Muscle of leg (tissue), 11 donors: Measurements from ENCODE around the gene GNAQ. TPM values are rescaled to one million over a fixed set of nuclear protein-coding genes. Genes with fewer than 3 reads are reported as not detected.

ENCODE experiments used
- DNase-seq: peaks from one replicate; pipeline ENCODE4 v3.0.0; 2013
- H3K27ac ChIP-seq: one replicate; pipeline ENCODE4 v1.5.1; 2013; ENCODE audit warnings: mild to moderate bottlenecking, low read length, control low read depth
- H3K27me3 ChIP-seq: one replicate; pipeline ENCODE4 v1.6.1; 2013; ENCODE audit warnings: low read length; ENCODE audit not compliant: control insufficient read depth, insufficient read depth
- H3K36me3 ChIP-seq: one replicate; pipeline ENCODE4 v1.6.1; 2013; ENCODE audit warnings: low read length; ENCODE audit not compliant: control insufficient read depth, insufficient read depth
- H3K4me1 ChIP-seq: one replicate; pipeline ENCODE4 v1.6.1; 2013; ENCODE audit warnings: low read length; ENCODE audit not compliant: control insufficient read depth, insufficient read depth
- H3K4me3 ChIP-seq: one replicate; pipeline ENCODE4 v1.5.1; 2013; ENCODE audit warnings: low read length, control low read depth
- H3K9me3 ChIP-seq: replicated peaks from 2 replicates; pipeline ENCODE4 v1.6.1; 2013; ENCODE audit warnings: low read depth, low read length; ENCODE audit not compliant: control insufficient read depth
- WGBS: methylation state at CpG from one replicate; pipeline ENCODE4 v1.1.5; 2013; ENCODE audit warnings: missing lambda C conversion rate; ENCODE audit not compliant: insufficient coverage; 5-methylcytosine and 5-hydroxymethylcytosine counted together
- polyA plus RNA-seq, 8 donors: library from polyadenylated mRNA; unstranded; fragments of 120-200 nt; gene quantifications; one replicate each; pipeline versions ENCODE4 v1.2.1 to v1.2.3, GENCODE V29; 2013; ENCODE audit warnings: inconsistent platforms in 1 of 8, low replicate concordance in 1 of 8; ENCODE audit not compliant: insufficient read length in 8 of 8, insufficient read depth in 1 of 8
- total RNA-seq: library from RNA; stranded (reverse); fragments of 120-200 nt; gene quantifications from one replicate; pipeline ENCODE4 v1.2.4, GENCODE V29; 2013

The GNAQ gene
- total and polyA plus RNA-seq, 9 donors: 19.7 to 31.6 (median 27.0) TPM

GRCh38 chr9:77843871-77844155 lies 187.8 kb downstream of the GNAQ start:
- DNase-seq: no peak
- H3K9me3 ChIP-seq: no peaks in the 10 kb centered on the region
- no peaks in the 10 kb centered on the region for H3K36me3 ChIP-seq
- no peak overlapping the region for H3K4me3 ChIP-seq
- H3K4me1 ChIP-seq: peaks cover 3% of the 10 kb centered on the region
- H3K27me3 ChIP-seq: no peaks in the 10 kb centered on the region
- no peak overlapping the region for H3K27ac ChIP-seq
- WGBS: no CpG with 5 or more reads among the region's 1 CpG

- Histone ChIP-seq H3K27me3 (no peaks in the 10 kb centered on the region), H3K4me1 (peaks cover 3% of the 10 kb centered on the region), H3K9me3 (no peaks in the 10 kb centered on the region), H3K36me3 (no peaks in the 10 kb centered on the region), H3K27ac (no peak overlapping the region), H3K4me3 (no peak overlapping the region)
- WGBS: 77% methylated on average over 3 of the region's 4 CpGs
- no peak for DNase-seq
Measured at GRCh38 chr9:77843076-77843870, 188.3 kb downstream of the GNAQ start.

GRCh38 chr9:77841739-77842386 lies 189.7 kb downstream of the GNAQ start:
- Histone ChIP-seq H3K27me3 (no peaks in the 10 kb centered on the region), H3K9me3 (no peaks in the 10 kb centered on the region), H3K4me3 (no peak overlapping the region), H3K27ac (no peak overlapping the region), H3K4me1 (peaks cover 3% of the 10 kb centered on the region), H3K36me3 (no peaks in the 10 kb centered on the region)
- DNase-seq: no peak
- no CpG with 5 or more reads among the region's 3 CpGs for WGBS

GRCh38 chr9:77839459-77840140 lies 192.0 kb downstream of the GNAQ start:
- H3K4me1 ChIP-seq: no peaks in the 10 kb centered on the region
- H3K9me3 ChIP-seq: no peaks in the 10 kb centered on the region
- no peak overlapping the region for H3K4me3 ChIP-seq
- no peaks in the 10 kb centered on the region for H3K36me3 ChIP-seq
- no peak overlapping the region for H3K27ac ChIP-seq
- DNase-seq: peak; percentile 72
- H3K27me3 ChIP-seq: no peaks in the 10 kb centered on the region
- 81% methylated on average over 3 of the region's 6 CpGs for WGBS

GRCh38 chr9:77838986-77839385 lies 192.6 kb downstream of the GNAQ start:
- Histone ChIP-seq H3K36me3 (no peaks in the 10 kb centered on the region), H3K27ac (no peak overlapping the region), H3K27me3 (no peaks in the 10 kb centered on the region), H3K9me3 (no peaks in the 10 kb centered on the region), H3K4me1 (no peaks in the 10 kb centered on the region), H3K4me3 (no peak overlapping the region)
- no peak for DNase-seq
- no CpG with 5 or more reads among the region's 1 CpG for WGBS

GRCh38 chr9:77834898-77835488 lies 196.6 kb downstream of the GNAQ start:
- Histone ChIP-seq H3K27ac (no peak overlapping the region), H3K4me1 (peaks cover 3% of the 10 kb centered on the region), H3K36me3 (no peaks in the 10 kb centered on the region), H3K4me3 (no peak overlapping the region), H3K9me3 (no peaks in the 10 kb centered on the region), H3K27me3 (no peaks in the 10 kb centered on the region)
- no CpG with 5 or more reads among the region's 4 CpGs for WGBS
- DNase-seq: no peak

GRCh38 chr9:77833561-77834429 lies 197.8 kb downstream of the GNAQ start:
- Histone ChIP-seq H3K27ac (peak overlapping the region; percentile 32), H3K27me3 (no peaks in the 10 kb centered on the region), H3K4me3 (no peak overlapping the region), H3K4me1 (peaks cover 5% of the 10 kb centered on the region), H3K36me3 (no peaks in the 10 kb centered on the region), H3K9me3 (no peaks in the 10 kb centered on the region)
- WGBS: no CpG with 5 or more reads among the region's 1 CpG
- DNase-seq: peak; percentile 67

GRCh38 chr9:77832639-77833038 lies 199.0 kb downstream of the GNAQ start:
- WGBS: no CpG with 5 or more reads among the region's 9 CpGs
- peak; percentile 71 for DNase-seq
- H3K4me1 ChIP-seq: peaks cover 5% of the 10 kb centered on the region
- H3K36me3 ChIP-seq: no peaks in the 10 kb centered on the region
- no peaks in the 10 kb centered on the region for H3K9me3 ChIP-seq
- H3K27ac ChIP-seq: no peak overlapping the region
- H3K27me3 ChIP-seq: no peaks in the 10 kb centered on the region
- no peak overlapping the region for H3K4me3 ChIP-seq

- no peaks in the 10 kb centered on the region for H3K36me3 ChIP-seq
- H3K4me1 ChIP-seq: peaks cover 5% of the 10 kb centered on the region
- no CpG with 5 or more reads among the region's 1 CpG for WGBS
- H3K27ac ChIP-seq: no peak overlapping the region
- no peaks in the 10 kb centered on the region for H3K27me3 ChIP-seq
- no peak overlapping the region for H3K4me3 ChIP-seq
- no peaks in the 10 kb centered on the region for H3K9me3 ChIP-seq
- no peak for DNase-seq
Measured at GRCh38 chr9:77831781-77832180, 199.8 kb downstream of the GNAQ start.
